GM23338 (cell line): Measurements from ENCODE around the gene GCNT3. TPM values are rescaled to one million over a fixed set of nuclear protein-coding genes. Genes with fewer than 3 reads are reported as not detected.

Experiments
- ATAC-seq: fragments of 200-7000 bp; cut with Tn5 transposase; 3 replicates; pipeline ENCODE4 v1.9.1; 2020
- DNase-seq: peaks from one replicate; pipeline ENCODE4 v3.0.0-alpha.2; 2015; ENCODE audit warnings: low spot score
- H2AFZ ChIP-seq: fragments of 200-600 bp; sonication (generic); 2 replicates; pipeline ENCODE4 v1.8.0; 2016; ENCODE audit warnings: antibody characterized with exemption, mild to moderate bottlenecking, moderate library complexity
- H3F3A ChIP-seq: fragments of 200-600 bp; sonication (generic); replicated peaks from 2 replicates; pipeline ENCODE4 v1.8.0; 2017; ENCODE audit warnings: antibody characterized with exemption, mixed run types, low read depth
- H3K27ac ChIP-seq: fragments of 200-600 bp; sonication (generic); 2 replicates; pipeline ENCODE4 v1.6.1; 2016; ENCODE audit warnings: low read depth
- H3K27me3 ChIP-seq: fragments of 200-600 bp; sonication (generic); 2 replicates; pipeline ENCODE4 v1.8.0; 2016; ENCODE audit warnings: mild to moderate bottlenecking, mixed run types, moderate library complexity; ENCODE audit not compliant: insufficient read depth
- H3K36me3 ChIP-seq: fragments of 200-600 bp; sonication (generic); 2 replicates; pipeline ENCODE4 v1.8.0; 2016; ENCODE audit warnings: mild to moderate bottlenecking; ENCODE audit not compliant: insufficient read depth
- H3K4me1 ChIP-seq: fragments of 200-600 bp; sonication (generic); 2 replicates; pipeline ENCODE4 v1.8.0; 2016; ENCODE audit warnings: mild to moderate bottlenecking, moderate library complexity; ENCODE audit not compliant: insufficient read depth
- H3K4me2 ChIP-seq: fragments of 200-600 bp; sonication (generic); 2 replicates; pipeline ENCODE4 v1.7.1; 2017; ENCODE audit warnings: mixed run types
- H3K4me3 ChIP-seq: fragments of 200-600 bp; sonication (generic); 2 replicates; pipeline ENCODE4 v1.6.1; 2016; ENCODE audit warnings: mixed run types
- H3K79me2 ChIP-seq: fragments of 200-600 bp; sonication (generic); replicated peaks from 2 replicates; pipeline ENCODE4 v1.8.0; 2017; ENCODE audit warnings: mild to moderate bottlenecking; ENCODE audit not compliant: insufficient read depth
- H3K9me2 ChIP-seq: fragments of 200-600 bp; sonication (generic); 2 replicates; pipeline ENCODE4 v1.8.0; 2017; ENCODE audit not compliant: insufficient read depth
- H4K20me1 ChIP-seq: fragments of 200-600 bp; sonication (generic); replicated peaks from 2 replicates; pipeline ENCODE4 v1.8.0; 2017; ENCODE audit warnings: mild to moderate bottlenecking; ENCODE audit not compliant: insufficient read depth
- H3K27ac Mint-ChIP-seq: 2 replicates; pipeline ENCODE4 v1.8.0; 2020; ENCODE audit warnings: inconsistent platforms, mild to moderate bottlenecking, moderate library complexity, mixed read lengths
- H3K27me3 Mint-ChIP-seq: 3 replicates; pipeline ENCODE4 v1.8.0; 2022; ENCODE audit warnings: low read depth, mild to moderate bottlenecking, moderate library complexity, mixed read lengths, inconsistent platforms; ENCODE audit not compliant: insufficient read depth, poor library complexity
- H3K36me3 Mint-ChIP-seq: 3 replicates; pipeline ENCODE4 v1.8.0; 2021; ENCODE audit warnings: low read depth, mild to moderate bottlenecking, inconsistent platforms, moderate library complexity, mixed read lengths
- H3K4me1 Mint-ChIP-seq: 3 replicates; pipeline ENCODE4 v1.8.0; 2020; ENCODE audit warnings: mild to moderate bottlenecking, inconsistent platforms, mixed read lengths
- H3K4me3 Mint-ChIP-seq: 3 replicates; pipeline ENCODE4 v1.8.0; 2021; ENCODE audit warnings: moderate library complexity, mild to moderate bottlenecking, inconsistent platforms, mixed read lengths
- H3K9me3 Mint-ChIP-seq: 3 replicates; pipeline ENCODE4 v1.8.0; 2020; ENCODE audit warnings: moderate library complexity, mild to moderate bottlenecking, inconsistent platforms, mixed read lengths
- CREB1 ChIP-seq: fragments of 250-450 bp; sonication (Bioruptor Pico); IDR thresholded peaks from 2 replicates; pipeline ENCODE4 v1.5.0; 2020; ENCODE audit warnings: low read depth, mild to moderate bottlenecking, moderate library complexity
- EZH2 ChIP-seq: fragments of 200-600 bp; sonication (generic); IDR thresholded peaks from one replicate; pipeline ENCODE4 v1.8.0; 2017; ENCODE audit warnings: antibody characterized with exemption, mild to moderate bottlenecking, low read depth; ENCODE audit not compliant: unreplicated experiment
- NANOG ChIP-seq: IDR thresholded peaks from 2 replicates; pipeline ENCODE4 v1.6.1; 2016; ENCODE audit warnings: antibody characterized with exemption, borderline replicate concordance
- REST ChIP-seq: IDR thresholded peaks from one replicate; pipeline ENCODE4 v1.6.1; 2018; ENCODE audit warnings: antibody characterized with exemption; ENCODE audit not compliant: unreplicated experiment
- STAT1 ChIP-seq: IDR thresholded peaks from one replicate; pipeline ENCODE4 v1.6.1; 2016; ENCODE audit warnings: antibody characterized with exemption; ENCODE audit not compliant: unreplicated experiment
- ZNF331 ChIP-seq: fragments of 250-450 bp; sonication (Bioruptor Pico); IDR thresholded peaks from 2 replicates; pipeline ENCODE4 v1.5.0; 2020; ENCODE audit warnings: low read depth, mild to moderate bottlenecking, moderate library complexity
- ZNF462 ChIP-seq: fragments of 250-450 bp; sonication (Bioruptor Pico); IDR thresholded peaks from 2 replicates; pipeline ENCODE4 v1.5.0; 2020; ENCODE audit warnings: mild to moderate bottlenecking, moderate library complexity
- polyA plus RNA-seq: library from polyadenylated mRNA; unstranded; fragments of >200 nt; fragmentation: Nextera tagmentation; extraction: Ambion mirVana; gene quantifications from 2 replicates; pipeline ENCODE4 v1.2.1, GENCODE V29; 2016
- total RNA-seq: library from RNA; depleted of rRNA; stranded (reverse); fragments of >200 nt; shearing (Covaris generic); gene quantifications from 2 replicates; pipeline ENCODE4 v1.2.3, GENCODE V29; 2014
- TF ChIP-seq, protein P1 (sequence below): IDR thresholded peaks from 2 replicates; pipeline ENCODE4 v1.6.1; 2016; ENCODE audit warnings: antibody characterized with exemption

GCNT3 gene
- total and polyA plus RNA-seq, 2 experiments from 2014 or later = not detected

- Histone ChIP-seq H3K27ac (no peak overlapping the region), H3K36me3 (peaks cover 26% of the 10 kb centered on the region)
- H3K4me3 Mint-ChIP-seq = no peak overlapping the region
These were observed 50.7 kb downstream of the GCNT3 start for GRCh38 chr15:59662260-59662659.

DNA sequence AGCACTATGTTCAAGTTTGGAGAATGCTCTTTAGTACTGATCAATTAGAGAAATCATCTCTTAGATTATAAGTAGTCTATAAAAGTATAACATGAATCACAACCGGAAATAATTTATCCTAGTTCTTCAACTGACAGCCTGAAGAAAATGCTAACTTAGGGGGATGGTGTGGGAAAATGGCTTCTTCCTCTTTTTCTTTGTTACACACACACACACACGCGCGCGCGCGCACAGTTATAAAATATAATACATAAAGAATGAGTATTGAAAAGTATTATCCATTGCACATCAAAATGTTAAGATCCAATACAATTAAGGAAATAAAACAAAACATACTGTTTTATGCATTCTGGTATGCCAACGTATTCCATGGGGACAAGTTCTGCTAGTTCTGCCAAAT is 57.0 kb downstream of the GCNT3 start:
- Histone ChIP-seq H2AFZ (no peak overlapping the region), H3K27me3 (no peaks in the 10 kb centered on the region), H3K4me2 (no peak overlapping the region), H3K9me2 (no peaks in the 10 kb centered on the region), H3K36me3 (peaks cover 49% of the 10 kb centered on the region), H4K20me1 (no peaks in the 10 kb centered on the region; the same call in 1 of the 2 replicates), H3K79me2 (no peaks in the 10 kb centered on the region), H3K4me1 (no peaks in the 10 kb centered on the region), H3K4me3 (no peak overlapping the region), H3K27ac (no peak overlapping the region), H3F3A (no peaks in the 10 kb centered on the region)
- Mint-ChIP-seq H3K4me1 (no peaks in the 10 kb centered on the region), H3K27ac (no peak overlapping the region), H3K9me3 (no peaks in the 10 kb centered on the region), H3K27me3 (no peaks in the 10 kb centered on the region), H3K36me3 (peaks cover 45% of the 10 kb centered on the region; the same call in 2 of the 3 replicates), H3K4me3 (no peak overlapping the region)
- ATAC-seq = no peak
- DNase-seq = no peak
- no peak for TF ChIP-seq STAT1
- no peak for TF ChIP-seq REST
- no peak for TF ChIP-seq EZH2
- TF ChIP-seq ZNF462 (CRISPR knock-in tag) = no peak
- TF ChIP-seq, protein P1, sequence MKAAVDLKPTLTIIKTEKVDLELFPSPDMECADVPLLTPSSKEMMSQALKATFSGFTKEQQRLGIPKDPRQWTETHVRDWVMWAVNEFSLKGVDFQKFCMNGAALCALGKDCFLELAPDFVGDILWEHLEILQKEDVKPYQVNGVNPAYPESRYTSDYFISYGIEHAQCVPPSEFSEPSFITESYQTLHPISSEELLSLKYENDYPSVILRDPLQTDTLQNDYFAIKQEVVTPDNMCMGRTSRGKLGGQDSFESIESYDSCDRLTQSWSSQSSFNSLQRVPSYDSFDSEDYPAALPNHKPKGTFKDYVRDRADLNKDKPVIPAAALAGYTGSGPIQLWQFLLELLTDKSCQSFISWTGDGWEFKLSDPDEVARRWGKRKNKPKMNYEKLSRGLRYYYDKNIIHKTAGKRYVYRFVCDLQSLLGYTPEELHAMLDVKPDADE = no peak
- no peak for TF ChIP-seq ZNF331
- no peak for TF ChIP-seq NANOG
- no peak for TF ChIP-seq CREB1 (CRISPR knock-in tag)

More at GRCh38 chr15:59662260-59662659, 50.7 kb downstream of the GCNT3 start:
- H3K79me2 ChIP-seq = no peaks in the 10 kb centered on the region
- no peak overlapping the region for H3K4me3 ChIP-seq
- H3K27me3 ChIP-seq = no peaks in the 10 kb centered on the region
- no peaks in the 10 kb centered on the region for H3K4me1 ChIP-seq
- DNase-seq (no peak), ATAC-seq (no peak)
- H3F3A ChIP-seq = no peaks in the 10 kb centered on the region
- Mint-ChIP-seq H3K4me1 (no peaks in the 10 kb centered on the region), H3K36me3 (peaks cover 19% of the 10 kb centered on the region; the same call in 2 of the 3 replicates), H3K27ac (no peak overlapping the region), H3K27me3 (no peaks in the 10 kb centered on the region), H3K9me3 (no peaks in the 10 kb centered on the region)
- no peak overlapping the region for H2AFZ ChIP-seq
- no peaks in the 10 kb centered on the region; the same call in none of the 2 replicates for H4K20me1 ChIP-seq
- H3K9me2 ChIP-seq = no peaks in the 10 kb centered on the region
- TF ChIP-seq, protein P1 = no peak
- TF ChIP-seq STAT1 = no peak
- no peak overlapping the region for H3K4me2 ChIP-seq
